DND-41 (cell line): ENCODE data around the gene TMC5.

Experiments
- EZH2 ChIP-seq: IDR thresholded peaks from 3 replicates; pipeline ENCODE4 v1.6.1; 2012; ENCODE audit warnings: borderline replicate concordance, low read depth, mild to moderate bottlenecking, moderate library complexity, low read length, inconsistent platforms; ENCODE audit not compliant: severe bottlenecking
- TF ChIP-seq, protein P1 (sequence below): IDR thresholded peaks from 2 replicates; pipeline ENCODE4 v1.5.1; 2012; ENCODE audit warnings: borderline replicate concordance, low read length, moderate library complexity, mild to moderate bottlenecking; ENCODE audit not compliant: poor library complexity, severe bottlenecking; ENCODE audit errors: extremely low read depth

GRCh38 chr16:19527161-19527560 lies 109.5 kb downstream of the TMC5 start:
- TF ChIP-seq, protein P1, sequence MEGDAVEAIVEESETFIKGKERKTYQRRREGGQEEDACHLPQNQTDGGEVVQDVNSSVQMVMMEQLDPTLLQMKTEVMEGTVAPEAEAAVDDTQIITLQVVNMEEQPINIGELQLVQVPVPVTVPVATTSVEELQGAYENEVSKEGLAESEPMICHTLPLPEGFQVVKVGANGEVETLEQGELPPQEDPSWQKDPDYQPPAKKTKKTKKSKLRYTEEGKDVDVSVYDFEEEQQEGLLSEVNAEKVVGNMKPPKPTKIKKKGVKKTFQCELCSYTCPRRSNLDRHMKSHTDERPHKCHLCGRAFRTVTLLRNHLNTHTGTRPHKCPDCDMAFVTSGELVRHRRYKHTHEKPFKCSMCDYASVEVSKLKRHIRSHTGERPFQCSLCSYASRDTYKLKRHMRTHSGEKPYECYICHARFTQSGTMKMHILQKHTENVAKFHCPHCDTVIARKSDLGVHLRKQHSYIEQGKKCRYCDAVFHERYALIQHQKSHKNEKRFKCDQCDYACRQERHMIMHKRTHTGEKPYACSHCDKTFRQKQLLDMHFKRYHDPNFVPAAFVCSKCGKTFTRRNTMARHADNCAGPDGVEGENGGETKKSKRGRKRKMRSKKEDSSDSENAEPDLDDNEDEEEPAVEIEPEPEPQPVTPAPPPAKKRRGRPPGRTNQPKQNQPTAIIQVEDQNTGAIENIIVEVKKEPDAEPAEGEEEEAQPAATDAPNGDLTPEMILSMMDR = no peak
- TF ChIP-seq EZH2 = no peak
